Measurements from ENCODE around the gene LTB4R. TPM values are rescaled to one million over a fixed set of nuclear protein-coding genes. Genes with fewer than 3 reads are reported as not detected.

The LTB4R gene
- total and polyA plus RNA-seq, 10 donors, result 13.9 to 50.4 (median 32.1) TPM

GRCh38 chr14:24274101-24274543 is 37.2 kb upstream of the LTB4R start:
- no peak overlapping the region for H3K4me3 ChIP-seq
- peaks cover 0 to 11% (median 4%) of the 10 kb centered on the region in 6 donors for H3K36me3 ChIP-seq
- TF ChIP-seq POLR2AphosphoS5 (IDR thresholded peaks at IDR 0.05) (peak in 1 of 3 donors; percentile 65), POLR2A (IDR thresholded peaks at IDR 0.05) (no peak), CTCF (IDR thresholded peaks at IDR 0.05 in 8 of 11, conservative IDR thresholded peaks at IDR 0.05 in 3 of 11) (no peak)
- no peaks in the 10 kb centered on the region for H3K9me3 ChIP-seq
- intact Hi-C loops (cut with DNase I; ENCODE audit: low total_unique reads), result no loop called here
- H3K27ac ChIP-seq, result peak overlapping the region in 7 of 8 donors; percentile 58 to 100 (median 95)
- peaks cover 16 to 95% (median 78%) of the 10 kb centered on the region in 6 donors for H3K4me1 ChIP-seq
- DNase-seq, result no peak
- WGBS, 5 donors, result 33 to 67% (median 39%) methylated on average over 3 of the region's 3 CpGs
- no peaks in the 10 kb centered on the region for H3K27me3 ChIP-seq (replicated peaks in 1 of 7)

- no peaks in the 10 kb centered on the region for H3K27me3 ChIP-seq (replicated peaks in 1 of 7)
- H3K4me3 ChIP-seq, result peak overlapping the region in 1 of 8 donors; percentile 46
- TF ChIP-seq POLR2A (IDR thresholded peaks at IDR 0.05) (no peak), POLR2AphosphoS5 (IDR thresholded peaks at IDR 0.05) (no peak), CTCF (IDR thresholded peaks at IDR 0.05 in 8 of 11, conservative IDR thresholded peaks at IDR 0.05 in 3 of 11) (no peak)
- peak; percentile 66 for DNase-seq
- peaks cover 17 to 100% (median 89%) of the 10 kb centered on the region in 6 donors for H3K4me1 ChIP-seq
- no peaks in the 10 kb centered on the region for H3K36me3 ChIP-seq
- 84 to 94% (median 87%) methylated on average over 6 of the region's 6 CpGs for WGBS, 5 donors
- intact Hi-C loops (cut with DNase I; ENCODE audit: low total_unique reads), result no loop called here
- H3K27ac ChIP-seq, result peak overlapping the region; percentile 53 to 100 (median 84)
- no peaks in the 10 kb centered on the region for H3K9me3 ChIP-seq
Measured at GRCh38 chr14:24277071-24277470, 34.2 kb upstream of the LTB4R start.

- WGBS, 5 donors, result 45 to 55% (median 47%) methylated on average over 11 of the region's 11 CpGs
- TF ChIP-seq CTCF (IDR thresholded peaks at IDR 0.05 in 8 of 11, conservative IDR thresholded peaks at IDR 0.05 in 3 of 11) (no peak), POLR2A (IDR thresholded peaks at IDR 0.05) (no peak), POLR2AphosphoS5 (IDR thresholded peaks at IDR 0.05) (peak in 2 of 3 donors; percentile 15 to 51)
- H3K36me3 ChIP-seq, result no peaks in the 10 kb centered on the region
- peak overlapping the region; percentile 53 to 100 (median 84) for H3K27ac ChIP-seq
- peaks cover 17 to 100% (median 85%) of the 10 kb centered on the region in 6 donors for H3K4me1 ChIP-seq
- H3K27me3 ChIP-seq (replicated peaks in 1 of 7), result no peaks in the 10 kb centered on the region
- peak; percentile 83 for DNase-seq
- intact Hi-C loops (cut with DNase I; ENCODE audit: low total_unique reads), result no loop called here
- no peaks in the 10 kb centered on the region for H3K9me3 ChIP-seq
- peak overlapping the region in 1 of 8 donors; percentile 46 for H3K4me3 ChIP-seq
Measured at GRCh38 chr14:24277606-24278321, 33.5 kb upstream of the LTB4R start.

GRCh38 chr14:24278424-24278823 is 32.9 kb upstream of the LTB4R start:
- no peak for TF ChIP-seq POLR2A (IDR thresholded peaks at IDR 0.05)
- TF ChIP-seq CTCF (IDR thresholded peaks at IDR 0.05 in 8 of 11, conservative IDR thresholded peaks at IDR 0.05 in 3 of 11), result no peak
- TF ChIP-seq POLR2AphosphoS5 (IDR thresholded peaks at IDR 0.05), result no peak
- H3K36me3 ChIP-seq, result no peaks in the 10 kb centered on the region
- H3K4me3 ChIP-seq, result peak overlapping the region in 1 of 8 donors; percentile 46
- H3K27me3 ChIP-seq (replicated peaks in 1 of 7), result no peaks in the 10 kb centered on the region
- WGBS, 5 donors, result 93 to 98% (median 96%) methylated on average over 5 of the region's 5 CpGs
- no peaks in the 10 kb centered on the region for H3K9me3 ChIP-seq
- peaks cover 17 to 98% (median 78%) of the 10 kb centered on the region in 6 donors for H3K4me1 ChIP-seq
- DNase-seq, result no peak
- intact Hi-C loops (cut with DNase I; ENCODE audit: low total_unique reads), result no loop called here
- peak overlapping the region in 7 of 8 donors; percentile 53 to 100 (median 84) for H3K27ac ChIP-seq

Measured in spleen (tissue), 11 donors.